ENCODE measurements around the gene CADPS.

DNA sequence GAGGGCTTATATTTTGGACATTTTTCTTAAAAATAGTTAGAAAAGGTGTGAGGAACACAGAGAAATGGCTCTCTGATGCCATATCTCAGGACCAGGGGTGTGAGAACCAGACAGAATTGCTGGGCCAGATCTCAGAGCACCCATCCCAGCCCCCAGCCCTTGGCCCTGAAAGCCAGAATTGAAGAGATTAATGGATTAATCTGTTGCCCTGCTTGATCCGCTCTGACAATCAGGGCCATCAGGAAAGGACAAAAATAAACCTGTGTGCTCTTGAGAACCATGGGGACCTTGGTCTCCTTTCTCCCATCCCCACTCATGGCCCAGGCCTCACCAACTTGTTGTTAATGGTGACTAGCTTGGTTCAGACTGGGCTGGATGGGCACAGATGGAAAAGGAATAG lies 113.5 kb downstream of the CADPS start:
- TF ChIP-seq, protein P1, sequence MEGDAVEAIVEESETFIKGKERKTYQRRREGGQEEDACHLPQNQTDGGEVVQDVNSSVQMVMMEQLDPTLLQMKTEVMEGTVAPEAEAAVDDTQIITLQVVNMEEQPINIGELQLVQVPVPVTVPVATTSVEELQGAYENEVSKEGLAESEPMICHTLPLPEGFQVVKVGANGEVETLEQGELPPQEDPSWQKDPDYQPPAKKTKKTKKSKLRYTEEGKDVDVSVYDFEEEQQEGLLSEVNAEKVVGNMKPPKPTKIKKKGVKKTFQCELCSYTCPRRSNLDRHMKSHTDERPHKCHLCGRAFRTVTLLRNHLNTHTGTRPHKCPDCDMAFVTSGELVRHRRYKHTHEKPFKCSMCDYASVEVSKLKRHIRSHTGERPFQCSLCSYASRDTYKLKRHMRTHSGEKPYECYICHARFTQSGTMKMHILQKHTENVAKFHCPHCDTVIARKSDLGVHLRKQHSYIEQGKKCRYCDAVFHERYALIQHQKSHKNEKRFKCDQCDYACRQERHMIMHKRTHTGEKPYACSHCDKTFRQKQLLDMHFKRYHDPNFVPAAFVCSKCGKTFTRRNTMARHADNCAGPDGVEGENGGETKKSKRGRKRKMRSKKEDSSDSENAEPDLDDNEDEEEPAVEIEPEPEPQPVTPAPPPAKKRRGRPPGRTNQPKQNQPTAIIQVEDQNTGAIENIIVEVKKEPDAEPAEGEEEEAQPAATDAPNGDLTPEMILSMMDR (conservative IDR thresholded peaks at IDR 0.05; ENCODE audit: low read depth, low read length): no peak
- TF ChIP-seq EZH2phosphoT487 (IDR thresholded peaks at IDR 0.05; ENCODE audit: borderline replicate concordance, low read length): no peak
